CD4-positive, alpha-beta T cell treated with Interleukin-1 beta for 1 hour (primary cell): ENCODE data around the gene EFHC1.
"Not testable (repeated sequence)": the region's sequence is repeated elsewhere in the genome, so short reads cannot be mapped to it uniquely, and the experiment has no call there.

Experiments used
- DNase-seq, 2 donors: peaks; one replicate each; pipeline ENCODE4 v3.0.0-alpha.2; 2020 to 2022

The EFHC1 gene

GRCh38 chr6:52454556-52454955 lies 34.4 kb downstream of the EFHC1 start:
- DNase-seq: no peak

- DNase-seq: no peak
Measured at GRCh38 chr6:52457096-52457495, 37.0 kb downstream of the EFHC1 start.

- DNase-seq: not testable (repeated sequence)
Measured at GRCh38 chr6:52461194-52461593, 41.1 kb downstream of the EFHC1 start.

DNA sequence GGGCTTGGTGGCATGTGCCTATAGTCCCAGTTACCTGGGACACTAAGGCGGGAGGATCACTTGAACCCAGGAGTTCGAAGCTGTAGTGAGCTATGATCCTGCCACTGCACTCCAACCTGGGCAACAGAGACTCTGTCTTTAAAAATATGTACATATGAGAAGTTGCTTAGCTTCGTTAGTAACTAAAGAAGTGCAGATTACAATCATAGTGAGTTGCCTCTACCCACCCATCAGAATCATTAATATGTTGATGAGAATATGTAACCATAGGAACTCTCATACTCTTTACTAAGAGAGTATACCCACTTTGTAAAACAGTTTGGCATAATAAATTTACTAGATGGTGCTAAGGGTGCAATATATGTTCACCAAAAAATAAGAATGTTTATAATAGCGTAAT lies 54.0 kb downstream of the EFHC1 start:
- no peak for DNase-seq

GRCh38 chr6:52475307-52475706 lies 55.2 kb downstream of the EFHC1 start:
- DNase-seq: no peak

- no peak for DNase-seq
Measured at GRCh38 chr6:52482903-52483670, 62.9 kb downstream of the EFHC1 start.

DNA sequence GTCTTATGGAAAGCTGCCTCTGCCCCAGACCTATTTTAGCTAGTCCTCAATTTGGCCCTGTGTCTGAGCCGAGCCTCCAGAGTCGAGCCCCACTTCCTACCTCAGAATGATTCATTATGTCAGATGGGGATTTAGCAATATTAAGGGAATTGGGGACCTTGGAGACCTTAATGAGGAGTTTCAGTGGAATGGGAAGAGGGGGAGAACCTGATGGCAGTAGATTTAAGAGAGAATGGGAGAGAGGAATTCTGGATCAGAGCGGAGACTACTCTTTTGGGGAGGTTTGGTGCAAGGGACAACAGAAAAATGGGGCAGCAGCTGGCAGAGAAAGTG lies 63.5 kb downstream of the EFHC1 start:
- DNase-seq: no peak

- DNase-seq: no peak
Measured at GRCh38 chr6:52489881-52490280, 69.7 kb downstream of the EFHC1 start.

- DNase-seq: no peak
Measured at GRCh38 chr6:52491203-52492069, 71.3 kb downstream of the EFHC1 start.

DNA sequence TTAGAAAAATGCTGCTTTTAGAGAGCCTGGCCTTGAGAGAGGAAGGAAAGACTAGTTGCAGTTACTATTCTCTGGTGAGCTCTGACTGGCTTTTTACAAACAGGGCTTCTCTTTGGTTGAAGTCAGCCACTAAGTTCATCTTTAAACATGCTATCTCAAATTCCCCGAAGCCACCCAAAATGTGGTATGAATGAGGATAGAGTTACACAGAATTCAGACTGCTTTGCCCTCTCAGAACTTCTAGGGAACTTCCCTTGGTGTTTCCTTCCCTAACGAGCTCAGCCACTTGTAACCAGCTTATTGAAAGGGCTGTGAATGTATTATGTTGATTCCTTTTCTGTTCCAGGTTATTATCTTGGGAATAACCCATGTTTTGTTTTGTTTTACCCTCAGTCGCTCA lies 73.5 kb downstream of the EFHC1 start:
- DNase-seq: no peak

DNA sequence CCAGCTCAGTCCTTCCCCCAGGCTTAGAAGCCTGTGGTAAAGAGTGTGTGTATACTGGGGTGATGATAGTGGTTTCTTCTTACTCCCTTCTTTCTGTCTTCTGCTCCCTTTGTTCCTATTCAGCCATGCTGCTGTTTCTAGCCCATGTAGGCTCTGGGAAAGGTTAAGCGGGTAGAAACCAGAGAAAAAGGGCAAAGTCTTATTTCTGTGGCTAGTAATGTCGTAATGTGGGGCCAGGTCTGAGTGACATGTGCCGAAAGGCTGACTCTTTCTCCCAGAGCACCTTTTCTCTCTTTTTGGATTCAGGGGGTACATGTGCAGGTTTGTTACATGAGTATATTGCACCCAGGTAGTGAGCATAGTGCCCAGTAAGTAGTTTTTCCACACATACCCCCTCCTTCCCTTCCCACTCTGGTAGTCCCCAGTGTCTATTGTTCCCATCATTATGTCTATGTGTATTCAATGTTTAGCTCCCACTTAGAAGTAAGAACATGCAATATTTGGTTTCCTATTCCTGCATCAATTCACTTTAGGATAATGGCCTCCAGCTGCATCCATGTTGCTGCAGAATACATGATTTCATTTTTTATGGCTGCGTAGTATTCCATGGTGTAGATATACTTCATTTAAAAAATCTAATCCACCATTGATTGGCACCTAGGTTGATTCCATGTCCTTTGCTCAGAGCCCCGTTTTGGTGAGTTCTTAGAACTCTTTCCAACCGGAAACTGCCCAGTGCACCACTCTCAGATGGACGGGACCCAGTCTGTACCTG lies 74.3 kb downstream of the EFHC1 start:
- no peak for DNase-seq

GRCh38 chr6:52495922-52496321 lies 75.8 kb downstream of the EFHC1 start:
- no peak for DNase-seq

GRCh38 chr6:52496631-52497030 lies 76.5 kb downstream of the EFHC1 start:
- DNase-seq: no peak

GRCh38 chr6:52497652-52498408 lies 77.7 kb downstream of the EFHC1 start:
- peak in 1 of 2 donors; percentile 67 for DNase-seq

DNA sequence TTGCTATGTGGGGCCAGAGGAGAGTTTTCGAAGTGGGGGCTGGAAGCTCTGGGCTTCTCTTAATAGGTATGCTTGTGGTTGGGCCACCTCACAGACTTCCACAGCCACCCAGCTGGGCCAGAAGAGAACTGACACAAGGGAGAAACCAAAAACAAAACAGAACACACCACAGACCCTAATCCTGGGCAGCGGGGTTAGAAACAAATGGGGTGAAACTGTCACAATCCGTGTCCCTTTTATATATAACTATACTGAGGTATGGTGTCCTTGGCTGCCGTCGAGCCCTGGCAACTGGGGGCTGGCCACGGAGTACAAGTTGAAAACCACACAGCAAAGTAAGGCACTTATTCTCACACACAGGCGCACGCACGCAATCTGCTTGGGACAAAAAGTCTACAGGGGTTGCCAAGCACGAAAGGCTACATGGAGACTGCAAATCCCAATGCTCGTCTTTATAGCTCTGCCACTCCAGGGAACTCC lies 78.4 kb downstream of the EFHC1 start:
- no peak for DNase-seq

- DNase-seq: no peak
Measured at GRCh38 chr6:52499026-52499425, 78.9 kb downstream of the EFHC1 start.

DNA sequence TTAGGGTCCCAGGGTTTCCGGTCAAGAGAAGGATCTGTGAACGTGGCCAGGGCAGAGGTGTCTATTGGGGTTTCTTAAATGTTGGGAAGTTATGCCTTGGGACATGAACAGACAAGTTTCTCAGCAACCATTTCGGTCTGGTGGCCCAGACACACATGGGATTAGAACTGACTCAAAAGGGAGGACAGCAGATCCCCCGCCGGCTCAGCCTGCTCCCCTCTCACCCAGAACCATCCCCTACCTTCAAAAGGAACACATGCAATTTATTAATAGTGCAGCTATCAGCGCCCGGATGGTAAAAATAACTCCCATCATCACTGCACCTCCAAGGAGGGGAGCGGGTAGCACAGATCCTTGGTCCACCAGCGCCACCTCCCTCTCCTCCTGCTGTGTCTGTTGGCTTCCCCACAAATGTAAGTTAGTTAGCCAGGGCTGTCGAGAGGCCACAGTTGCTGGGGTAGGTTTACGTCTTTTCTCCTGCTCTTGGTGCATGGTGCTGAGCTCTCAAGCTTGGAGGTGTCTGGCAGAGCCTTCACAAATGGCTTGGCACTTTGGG lies 79.6 kb downstream of the EFHC1 start:
- DNase-seq: no peak

DNA sequence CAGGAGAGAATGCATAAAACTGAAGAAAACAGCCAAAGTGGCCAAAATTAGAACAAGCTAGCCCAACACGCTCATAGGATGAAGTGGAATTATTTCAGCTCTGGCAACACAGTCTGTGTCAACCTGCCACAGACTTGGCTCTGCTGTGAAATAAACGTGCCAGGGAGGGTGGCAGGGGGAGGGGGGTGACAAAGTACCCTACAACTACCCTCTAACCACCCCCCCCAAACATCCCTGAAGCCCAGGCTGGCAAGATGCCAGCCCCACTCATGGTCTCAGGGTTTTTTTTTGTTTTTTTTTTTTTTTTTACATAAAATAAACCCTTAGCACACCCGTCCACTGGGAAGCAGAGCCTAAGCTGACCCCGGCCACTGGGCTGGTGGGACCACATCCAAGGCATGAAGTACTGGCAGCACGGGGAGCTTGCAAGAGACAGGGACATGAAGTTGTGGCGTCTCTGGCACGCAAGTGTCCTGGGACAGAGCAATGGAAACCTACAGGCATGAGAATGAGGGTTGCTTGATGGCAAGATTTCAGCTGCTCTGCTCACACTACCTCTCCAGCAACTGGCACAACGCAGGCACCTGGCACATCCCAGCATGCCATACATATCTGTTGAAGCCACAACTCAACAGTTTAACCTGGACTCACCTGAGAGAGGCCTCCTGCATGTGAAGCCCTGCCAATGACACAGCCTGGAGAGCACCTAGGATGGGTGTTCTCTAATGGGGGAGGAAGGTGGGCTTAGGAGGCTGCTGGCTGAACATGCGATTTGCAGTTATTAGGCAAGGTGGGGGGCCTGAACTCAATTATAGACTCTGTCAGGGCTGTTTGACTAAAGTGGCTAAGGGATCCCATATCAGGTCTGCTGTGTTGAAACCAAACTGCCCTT lies 80.3 kb downstream of the EFHC1 start:
- DNase-seq: no peak

DNA sequence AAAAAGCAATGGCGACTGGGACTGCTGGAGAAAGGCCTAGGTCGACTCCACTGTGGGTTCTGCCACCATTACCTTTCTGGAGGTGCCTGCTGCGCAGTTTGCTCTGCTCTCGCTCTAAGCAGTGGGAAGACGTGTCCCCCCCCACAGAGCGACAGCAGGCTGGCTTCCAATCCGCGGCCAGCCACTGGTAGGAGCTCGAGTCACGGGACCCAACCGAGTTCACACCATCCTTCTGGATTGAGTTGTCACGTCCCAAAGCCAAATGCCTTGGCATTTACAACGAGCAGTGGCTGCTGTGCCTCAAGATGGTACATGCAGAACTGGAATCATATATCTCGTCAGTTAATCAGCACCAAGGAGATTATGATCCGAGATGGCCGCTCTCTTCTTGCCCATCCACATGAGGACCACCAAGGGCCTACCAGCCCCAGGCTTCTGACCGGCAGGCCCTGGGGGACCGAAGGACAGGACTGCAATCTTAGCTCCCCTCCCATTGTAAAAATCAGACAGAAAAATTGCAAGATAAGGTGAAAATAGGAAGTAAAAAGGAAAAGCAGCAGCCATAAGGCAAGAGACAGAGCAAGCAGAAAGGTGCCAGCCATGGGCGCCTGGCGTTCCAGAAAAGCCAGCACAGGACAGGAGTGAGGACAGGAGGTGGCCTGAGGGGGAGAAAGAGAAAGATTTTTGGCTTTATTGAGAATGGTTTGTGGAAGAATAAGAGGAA lies 82.3 kb downstream of the EFHC1 start:
- no peak for DNase-seq

GRCh38 chr6:52503323-52503747 lies 83.2 kb downstream of the EFHC1 start:
- DNase-seq: no peak
